ENCODE results near the gene GOLGA1. TPM values are rescaled to one million over a fixed set of nuclear protein-coding genes. Genes with fewer than 3 reads are reported as not detected.

The GOLGA1 gene, protein sequence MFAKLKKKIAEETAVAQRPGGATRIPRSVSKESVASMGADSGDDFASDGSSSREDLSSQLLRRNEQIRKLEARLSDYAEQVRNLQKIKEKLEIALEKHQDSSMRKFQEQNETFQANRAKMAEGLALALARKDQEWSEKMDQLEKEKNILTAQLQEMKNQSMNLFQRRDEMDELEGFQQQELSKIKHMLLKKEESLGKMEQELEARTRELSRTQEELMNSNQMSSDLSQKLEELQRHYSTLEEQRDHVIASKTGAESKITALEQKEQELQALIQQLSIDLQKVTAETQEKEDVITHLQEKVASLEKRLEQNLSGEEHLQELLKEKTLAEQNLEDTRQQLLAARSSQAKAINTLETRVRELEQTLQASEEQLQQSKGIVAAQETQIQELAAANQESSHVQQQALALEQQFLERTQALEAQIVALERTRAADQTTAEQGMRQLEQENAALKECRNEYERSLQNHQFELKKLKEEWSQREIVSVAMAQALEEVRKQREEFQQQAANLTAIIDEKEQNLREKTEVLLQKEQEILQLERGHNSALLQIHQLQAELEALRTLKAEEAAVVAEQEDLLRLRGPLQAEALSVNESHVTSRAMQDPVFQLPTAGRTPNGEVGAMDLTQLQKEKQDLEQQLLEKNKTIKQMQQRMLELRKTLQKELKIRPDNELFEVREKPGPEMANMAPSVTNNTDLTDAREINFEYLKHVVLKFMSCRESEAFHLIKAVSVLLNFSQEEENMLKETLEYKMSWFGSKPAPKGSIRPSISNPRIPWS
- 9.6 to 12.0 TPM (median 11.1 TPM) in 5 replicates for total RNA-seq (2022; extraction: Qiagen RNA extraction)

DNA sequence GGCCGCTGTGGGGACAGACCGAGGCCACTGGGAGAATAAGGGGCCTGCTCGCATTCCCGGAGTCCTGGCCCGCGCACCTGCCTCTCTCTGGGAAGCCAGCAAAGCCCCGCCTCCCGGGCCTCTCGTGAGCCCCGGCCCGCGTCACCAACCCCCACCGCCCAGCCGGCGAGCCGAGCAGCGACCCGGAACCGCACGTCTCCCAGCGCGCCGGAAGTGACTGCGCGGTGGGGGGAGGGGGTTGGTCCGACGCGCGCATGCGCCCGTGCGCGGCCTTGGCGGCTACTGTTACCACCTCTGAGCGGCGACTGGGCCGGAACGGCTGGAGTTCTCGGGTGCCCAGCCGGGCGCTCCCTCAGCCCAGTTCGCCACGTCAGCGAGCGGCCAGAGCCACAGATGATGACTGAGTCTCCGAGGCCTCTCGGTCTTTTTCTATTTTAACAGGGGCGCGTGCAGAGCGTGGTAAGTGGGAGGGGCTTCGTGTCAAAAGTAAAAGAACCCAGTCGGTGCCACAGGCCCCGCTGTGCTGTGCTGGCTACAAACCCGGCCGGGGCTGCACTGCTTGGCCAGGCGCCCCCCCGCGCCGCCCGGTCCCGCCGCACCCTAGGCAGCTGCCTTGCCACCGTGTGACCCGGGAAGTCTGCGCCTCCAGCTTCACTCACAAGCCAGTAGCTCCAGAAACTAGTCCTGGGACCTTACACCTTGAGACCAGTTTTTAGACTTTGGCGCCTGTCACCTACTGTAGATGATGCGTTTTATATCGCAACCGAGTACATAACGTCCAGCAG lies at the start of gene GOLGA1:
Gene GOLGA1 (minus strand): TSS at position 190 of the 785 bp plus-strand sequence. CDS start 2,372 bp downstream, outside the sequence.

DNA sequence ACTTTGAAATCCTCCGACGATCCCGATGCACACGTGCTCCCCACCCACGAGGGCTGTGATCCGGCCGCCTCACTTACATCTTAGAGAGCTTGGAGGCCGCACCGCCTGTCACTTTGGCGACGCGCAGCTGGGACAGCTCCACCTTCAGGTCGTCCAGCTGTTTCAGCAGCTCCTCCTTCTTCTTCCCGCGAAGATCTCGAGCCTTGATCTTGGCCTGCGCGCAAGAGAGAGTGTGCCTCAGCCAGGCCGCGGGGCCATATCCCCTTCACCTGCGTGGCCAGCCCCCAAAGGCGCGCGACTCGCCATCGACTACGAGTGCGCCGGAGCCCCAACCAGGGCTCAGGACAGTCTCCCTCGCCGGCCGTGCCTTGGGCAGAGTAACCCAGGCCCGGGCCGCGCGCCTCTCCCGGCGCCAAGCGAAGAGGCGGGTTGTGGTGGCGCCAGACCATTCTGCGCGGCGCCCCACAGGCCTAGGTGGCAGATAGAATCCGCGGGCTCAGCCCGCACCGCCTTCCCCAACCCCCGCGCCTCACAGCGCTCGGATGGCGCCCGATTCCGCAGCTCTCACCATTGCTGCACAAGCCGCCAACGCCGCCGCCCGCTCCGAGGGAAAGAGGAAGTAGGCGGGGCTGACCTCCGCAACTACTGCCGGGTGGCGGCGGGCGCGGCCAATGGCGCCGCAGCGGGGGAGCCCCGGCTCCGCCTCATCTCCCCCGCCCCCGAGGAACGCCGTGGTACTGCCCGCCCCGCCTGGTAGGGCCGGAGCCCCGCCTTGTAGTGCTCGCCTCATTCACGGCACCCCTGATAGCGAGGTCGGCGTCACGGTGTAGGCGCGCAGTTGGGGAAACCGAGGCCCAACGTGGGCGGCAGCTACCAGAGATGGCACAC lies 79.3 kb downstream of the GOLGA1 start, which contains the start of the genes ARPC5L and RPL35:
Gene ARPC5L (plus strand): TSS at position 789 of the 888 bp plus-strand sequence. CDS start 7,161 bp downstream, outside the sequence.
Gene RPL35 (minus strand): TSS at position 616 of the 888 bp plus-strand sequence. CDS start 45 bp downstream, at position 571.

DNA sequence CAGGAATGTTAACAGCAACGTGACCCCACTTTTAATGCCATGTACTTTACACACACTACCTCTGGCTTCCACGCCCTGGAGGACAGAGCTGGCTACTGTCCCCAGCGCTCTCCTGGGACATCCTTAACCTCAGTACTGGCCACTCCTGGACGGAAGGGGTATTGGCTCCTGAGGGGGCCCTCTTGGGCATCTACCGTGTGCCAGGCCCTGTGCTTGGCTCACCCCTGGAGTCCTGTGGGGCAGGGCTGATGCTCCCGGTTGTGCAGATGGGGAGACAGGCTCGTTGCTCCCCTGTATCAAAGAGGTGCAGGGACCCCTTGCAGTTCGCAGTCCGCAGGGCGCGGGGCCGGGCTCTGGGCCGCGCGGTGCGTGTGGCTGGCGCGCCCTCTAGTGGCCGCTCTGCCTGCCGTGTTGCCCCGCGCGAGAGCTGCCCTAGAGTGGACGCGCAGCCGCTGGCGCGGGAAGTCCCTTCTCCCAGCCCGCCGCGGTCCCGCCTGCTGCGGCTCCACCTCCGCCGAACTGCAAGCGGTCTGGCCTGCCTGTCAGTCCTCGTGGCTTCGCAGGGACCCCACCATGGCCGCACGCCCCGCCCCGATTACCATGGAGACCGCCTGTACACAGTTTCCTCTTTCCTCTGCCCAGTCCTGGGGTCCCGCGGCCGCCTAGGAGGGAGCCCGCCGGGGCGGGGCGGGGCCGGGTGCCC lies 87.9 kb downstream of the GOLGA1 start, which contains the start of gene WDR38:
Gene WDR38 (plus strand): TSS at position 632 of the 703 bp plus-strand sequence. CDS start 72 bp downstream, outside the sequence.

Other genes with a start within 250 kb of the GOLGA1 start
- 1.8 to 2.2 TPM (median 2.1 TPM) in 5 replicates for gene NR6A1, start 169.8 kb downstream of the GOLGA1 start, total RNA-seq (2022; extraction: Qiagen RNA extraction)
- gene OLFML2A, start 163.9 kb downstream of the GOLGA1 start, total RNA-seq (2022; extraction: Qiagen RNA extraction) = 25.8 to 43.1 TPM (median 34.4 TPM) in 5 replicates
- gene WDR38, start 87.6 kb downstream of the GOLGA1 start, total RNA-seq (2022; extraction: Qiagen RNA extraction) = 0.07 to 0.28 TPM (median 0.16 TPM) in 4 of 5 replicates, not detected in the other
- gene RPL35, start 79.1 kb downstream of the GOLGA1 start, total RNA-seq (2022; extraction: Qiagen RNA extraction) = 2,714 to 3,101 TPM (median 2,797 TPM) in 5 replicates
- gene ARPC5L, start 79.0 kb downstream of the GOLGA1 start, total RNA-seq (2022; extraction: Qiagen RNA extraction) = 61.3 to 74.3 TPM (median 66.8 TPM) in 5 replicates
- gene SCAI, start 202.4 kb upstream of the GOLGA1 start, total RNA-seq (2022; extraction: Qiagen RNA extraction) = 1.2 to 2.6 TPM (median 1.7 TPM) in 5 replicates
- gene PPP6C, start 248.7 kb upstream of the GOLGA1 start, total RNA-seq (2022; extraction: Qiagen RNA extraction) = 26.1 to 31.8 TPM (median 29.9 TPM) in 5 replicates

Measured in A549 treated with dexamethasone at 1 μM for 4 hours (cell line).